Measurements from ENCODE around the gene GCNA. TPM values are rescaled to one million over a fixed set of nuclear protein-coding genes. Genes with fewer than 3 reads are reported as not detected.

The GCNA gene
- total RNA-seq, 1 experiment from 2014 or later = 0.98 TPM

Other genes starting within 250 kb of the GCNA start
- gene TAF1, start 212.1 kb upstream of the GCNA start, total RNA-seq (2021; ENCODE audit: unreplicated experiment) = 27.7 TPM
- gene OGT, start 45.3 kb upstream of the GCNA start, total RNA-seq (2021; ENCODE audit: unreplicated experiment) = 143 TPM
- gene CXCR3, start 40.1 kb downstream of the GCNA start, total RNA-seq (2021; ENCODE audit: unreplicated experiment) = not detected
- gene CXorf49, start 139.8 kb downstream of the GCNA start, total RNA-seq (2021; ENCODE audit: unreplicated experiment) = not detected
- gene CXorf49B, start 184.9 kb downstream of the GCNA start, total RNA-seq (2021; ENCODE audit: unreplicated experiment) = not detected

Data from HCT116 (cell line).